ENCODE data around the gene BTBD18. TPM values are rescaled to one million over a fixed set of nuclear protein-coding genes. Genes with fewer than 3 reads are reported as not detected.

The BTBD18 gene
- total and polyA plus RNA-seq, 7 donors: 0.03 TPM; not detected in 6

GRCh38 chr11:57788703-57789088, 37.1 kb upstream of the BTBD18 start:
- TF ChIP-seq CTCF (IDR thresholded peaks at IDR 0.05): no peak
- no peak for TF ChIP-seq POLR2AphosphoS5 (IDR thresholded peaks at IDR 0.05)
- no peak for TF ChIP-seq POLR2A (IDR thresholded peaks at IDR 0.05)
- TF ChIP-seq EP300 (IDR thresholded peaks at IDR 0.05): no peak
- no peak overlapping the region for H3K4me3 ChIP-seq
- H3K27ac ChIP-seq: peak overlapping the region in 3 of 4 donors; percentile 29 to 62 (median 49)
- intact Hi-C loops (cut with DNase I): no loop called here
- no peaks in the 10 kb centered on the region for H3K27me3 ChIP-seq
- H3K4me1 ChIP-seq: peaks cover 0 to 96% (median 86%) of the 10 kb centered on the region in 4 donors
- peaks cover 0 to 16% (median 0%) of the 10 kb centered on the region in 4 donors for H3K36me3 ChIP-seq
- no peak for DNase-seq
- no peaks in the 10 kb centered on the region for H3K9me3 ChIP-seq

- WGBS, 2 donors: 52 to 71% methylated on average over 6 of the region's 6 CpGs
- TF ChIP-seq POLR2AphosphoS5 (IDR thresholded peaks at IDR 0.05) (no peak), EP300 (IDR thresholded peaks at IDR 0.05) (no peak), POLR2A (IDR thresholded peaks at IDR 0.05) (no peak), CTCF (IDR thresholded peaks at IDR 0.05) (no peak)
- peak overlapping the region in 3 of 4 donors; percentile 29 to 62 (median 49) for H3K27ac ChIP-seq
These were observed 36.5 kb upstream of the BTBD18 start for GRCh38 chr11:57787920-57788702.

GRCh38 chr11:57787006-57787604, 35.5 kb upstream of the BTBD18 start:
- H3K4me1 ChIP-seq: peaks cover 0 to 95% (median 80%) of the 10 kb centered on the region in 4 donors
- 68 to 81% methylated on average over 4 of the region's 4 CpGs for WGBS, 2 donors
- peaks cover 0 to 13% (median 0%) of the 10 kb centered on the region in 4 donors for H3K36me3 ChIP-seq
- no peaks in the 10 kb centered on the region for H3K27me3 ChIP-seq
- no peak overlapping the region for H3K4me3 ChIP-seq
- H3K9me3 ChIP-seq: no peaks in the 10 kb centered on the region
- peak overlapping the region; percentile 38 to 62 (median 46) for H3K27ac ChIP-seq
- intact Hi-C loops (cut with DNase I): no loop called here
- TF ChIP-seq EP300 (IDR thresholded peaks at IDR 0.05) (no peak), POLR2AphosphoS5 (IDR thresholded peaks at IDR 0.05) (no peak), CTCF (IDR thresholded peaks at IDR 0.05) (no peak), POLR2A (IDR thresholded peaks at IDR 0.05) (no peak)
- no peak for DNase-seq

More at GRCh38 chr11:57787920-57788702, 36.5 kb upstream of the BTBD18 start:
- Histone ChIP-seq H3K36me3 (peaks cover 0 to 13% (median 0%) of the 10 kb centered on the region in 4 donors), H3K4me3 (no peak overlapping the region), H3K9me3 (no peaks in the 10 kb centered on the region), H3K27me3 (no peaks in the 10 kb centered on the region), H3K4me1 (peaks cover 0 to 95% (median 83%) of the 10 kb centered on the region in 4 donors)
- intact Hi-C loops (cut with DNase I): no loop called here
- DNase-seq: no peak

- H3K27ac ChIP-seq: peak overlapping the region; percentile 43 to 62 (median 46)
- intact Hi-C loops (cut with DNase I): no loop called here
- TF ChIP-seq CTCF (IDR thresholded peaks at IDR 0.05): no peak
- TF ChIP-seq POLR2A (IDR thresholded peaks at IDR 0.05): no peak
- no peak for TF ChIP-seq POLR2AphosphoS5 (IDR thresholded peaks at IDR 0.05)
- TF ChIP-seq EP300 (IDR thresholded peaks at IDR 0.05): no peak
- H3K27me3 ChIP-seq: no peaks in the 10 kb centered on the region
- no peak overlapping the region for H3K4me3 ChIP-seq
- H3K4me1 ChIP-seq: peaks cover 0 to 95% (median 79%) of the 10 kb centered on the region in 4 donors
- H3K36me3 ChIP-seq: peaks cover 0 to 7% (median 0%) of the 10 kb centered on the region in 4 donors
- 44 to 64% methylated on average over 4 of the region's 4 CpGs for WGBS, 2 donors
- DNase-seq: no peak
- no peaks in the 10 kb centered on the region for H3K9me3 ChIP-seq
These were observed 34.8 kb upstream of the BTBD18 start for GRCh38 chr11:57786436-57786835.
